ENCODE measurements around the gene HOXB8. TPM values are rescaled to one million over a fixed set of nuclear protein-coding genes. Genes with fewer than 3 reads are reported as not detected.

HOXB8 gene
- total RNA-seq, 6 donors from 2014 or later: 0.23 to 0.27 TPM; not detected in 4

DNA sequence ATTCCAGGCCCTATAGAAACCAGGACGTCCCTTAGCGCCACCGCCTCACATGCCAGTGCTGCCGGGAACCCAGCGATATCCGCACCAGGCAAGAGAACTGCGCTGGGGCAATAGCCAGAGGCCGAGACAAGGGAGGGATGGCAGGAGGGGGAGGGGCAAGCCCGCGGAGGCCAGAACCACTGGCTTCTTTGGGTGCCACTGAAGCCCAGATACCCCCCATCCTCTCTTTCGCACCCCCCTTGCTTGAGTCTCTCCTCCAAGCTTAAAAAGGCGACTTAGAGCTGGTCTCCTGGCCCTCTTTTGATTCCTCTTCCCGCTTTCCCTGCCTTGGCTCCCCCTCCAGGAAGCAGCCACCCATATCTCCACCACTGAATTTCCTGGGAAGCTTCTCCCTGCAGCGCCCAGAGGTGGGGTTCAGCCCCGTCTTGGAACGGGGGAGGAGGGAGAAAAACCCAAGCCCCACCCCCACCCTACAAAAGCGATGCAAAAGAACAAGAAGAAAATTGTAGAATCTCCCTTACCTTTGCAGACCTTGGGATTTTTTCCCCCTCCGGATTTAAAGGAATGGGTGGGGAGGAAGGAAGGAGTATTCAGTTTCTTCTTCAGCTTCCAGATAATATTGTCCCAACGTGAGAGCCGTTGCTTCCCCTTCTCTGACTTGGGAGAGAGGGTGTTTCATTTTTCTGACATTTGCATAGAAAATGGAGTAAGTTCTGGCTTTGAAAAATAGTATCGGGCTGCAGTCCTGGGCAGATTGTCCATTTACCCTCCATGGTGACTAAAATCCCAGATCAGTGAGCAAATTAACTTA is 10.9 kb downstream of the HOXB8 start:
- WGBS, 2 donors: 31 to 42% methylated on average over 21 of the region's 21 CpGs
- no peaks in the 10 kb centered on the region for H3K9me3 ChIP-seq
- peak in 1 of 2 donors; percentile 51 for DNase-seq
- ATAC-seq (ENCODE audit: low FRiP score in 2 of 2): peak in 1 of 2 donors; percentile 35
- TF ChIP-seq POLR2AphosphoS5 (IDR thresholded peaks at IDR 0.05) (no peak), POLR2A (IDR thresholded peaks at IDR 0.05) (no peak), EP300 (IDR thresholded peaks at IDR 0.05) (no peak)
- TF ChIP-seq, protein P1, sequence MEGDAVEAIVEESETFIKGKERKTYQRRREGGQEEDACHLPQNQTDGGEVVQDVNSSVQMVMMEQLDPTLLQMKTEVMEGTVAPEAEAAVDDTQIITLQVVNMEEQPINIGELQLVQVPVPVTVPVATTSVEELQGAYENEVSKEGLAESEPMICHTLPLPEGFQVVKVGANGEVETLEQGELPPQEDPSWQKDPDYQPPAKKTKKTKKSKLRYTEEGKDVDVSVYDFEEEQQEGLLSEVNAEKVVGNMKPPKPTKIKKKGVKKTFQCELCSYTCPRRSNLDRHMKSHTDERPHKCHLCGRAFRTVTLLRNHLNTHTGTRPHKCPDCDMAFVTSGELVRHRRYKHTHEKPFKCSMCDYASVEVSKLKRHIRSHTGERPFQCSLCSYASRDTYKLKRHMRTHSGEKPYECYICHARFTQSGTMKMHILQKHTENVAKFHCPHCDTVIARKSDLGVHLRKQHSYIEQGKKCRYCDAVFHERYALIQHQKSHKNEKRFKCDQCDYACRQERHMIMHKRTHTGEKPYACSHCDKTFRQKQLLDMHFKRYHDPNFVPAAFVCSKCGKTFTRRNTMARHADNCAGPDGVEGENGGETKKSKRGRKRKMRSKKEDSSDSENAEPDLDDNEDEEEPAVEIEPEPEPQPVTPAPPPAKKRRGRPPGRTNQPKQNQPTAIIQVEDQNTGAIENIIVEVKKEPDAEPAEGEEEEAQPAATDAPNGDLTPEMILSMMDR (IDR thresholded peaks at IDR 0.05): no peak
- no peak overlapping the region for H3K27ac ChIP-seq
- H3K27me3 ChIP-seq: peaks cover 0 to 65% (median 30%) of the 10 kb centered on the region in 4 donors
- H3K4me1 ChIP-seq: peaks cover 6 to 12% (median 7%) of the 10 kb centered on the region in 4 donors
- H3K36me3 ChIP-seq: no peaks in the 10 kb centered on the region
- peak overlapping the region in 3 of 4 donors; percentile 1 to 13 (median 4) for H3K4me3 ChIP-seq

DNA sequence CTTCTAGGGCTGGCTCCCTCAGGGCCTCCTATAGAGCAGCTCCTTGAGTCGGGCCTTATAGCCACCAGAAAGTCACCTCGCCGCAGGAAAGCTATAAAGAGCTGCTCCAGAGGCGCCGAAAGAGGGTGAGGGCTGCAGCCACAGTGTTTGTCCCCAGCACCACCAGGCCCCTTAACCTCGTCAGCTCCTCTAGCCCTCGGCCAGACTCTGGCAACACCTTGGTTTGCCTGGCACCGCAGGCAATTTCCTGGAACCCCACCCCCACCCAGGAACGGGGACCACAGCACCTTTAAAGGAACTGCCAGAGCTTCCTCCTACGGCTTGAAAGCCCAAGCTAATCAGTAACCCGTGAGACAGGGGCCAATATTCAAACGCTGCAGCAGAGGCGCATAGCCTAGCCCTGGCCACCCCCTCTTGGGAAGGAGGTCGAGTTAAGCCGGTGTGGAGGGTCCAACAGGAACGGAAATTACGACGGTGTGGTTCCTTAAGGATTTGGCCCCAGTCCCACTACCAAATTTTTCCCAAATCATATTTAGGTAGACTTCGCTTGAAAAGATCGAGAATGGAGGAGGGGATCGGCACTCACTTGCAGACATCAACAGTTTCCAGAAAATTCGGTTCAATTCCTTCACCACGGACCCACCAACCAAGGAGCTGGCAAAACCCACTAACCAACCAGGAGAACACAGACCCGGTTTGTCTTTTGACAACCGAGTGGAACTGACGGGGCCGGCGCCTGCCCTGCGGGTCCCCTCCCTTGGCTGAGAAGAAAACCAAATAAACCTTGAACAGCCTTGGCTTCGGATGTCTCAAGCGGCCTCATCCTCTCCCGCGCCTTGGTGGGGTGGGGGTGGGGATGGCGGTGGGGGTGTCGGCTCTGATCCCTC is 13.3 kb downstream of the HOXB8 start:
- Histone ChIP-seq H3K27me3 (peaks cover 0 to 70% (median 35%) of the 10 kb centered on the region in 4 donors), H3K27ac (no peak overlapping the region), H3K4me3 (peak overlapping the region in 1 of 4 donors; percentile 26), H3K36me3 (no peaks in the 10 kb centered on the region), H3K9me3 (no peaks in the 10 kb centered on the region), H3K4me1 (peaks cover 12 to 25% (median 19%) of the 10 kb centered on the region in 4 donors)
- TF ChIP-seq POLR2AphosphoS5 (IDR thresholded peaks at IDR 0.05) (no peak), EP300 (IDR thresholded peaks at IDR 0.05) (no peak), POLR2A (IDR thresholded peaks at IDR 0.05) (no peak)
- TF ChIP-seq, protein P1 (IDR thresholded peaks at IDR 0.05): no peak
- WGBS, 2 donors: 35 to 42% methylated on average over 28 to 35 of the region's 35 CpGs
- ATAC-seq (ENCODE audit: low FRiP score in 2 of 2) (no peak), DNase-seq (peak in 1 of 2 donors; percentile 73)

DNA sequence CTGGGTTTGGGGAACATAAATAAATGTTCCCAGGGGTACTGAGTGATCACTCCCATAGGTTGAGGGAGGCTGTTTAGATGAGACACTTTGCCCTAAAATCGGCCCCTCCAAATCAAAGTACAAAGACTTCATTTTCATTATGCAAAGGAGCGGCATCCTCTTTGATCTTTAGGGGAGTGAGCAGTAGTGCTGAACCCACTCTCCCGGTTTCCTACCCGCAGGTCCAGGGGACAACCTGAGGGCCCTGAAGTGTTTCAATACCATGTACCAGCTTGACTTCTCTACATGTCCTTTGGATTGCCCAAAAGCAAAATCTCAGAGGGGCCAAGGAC is 13.9 kb downstream of the HOXB8 start:
- WGBS, 2 donors: 33 to 60% methylated on average over 4 of the region's 4 CpGs
- H3K27me3 ChIP-seq: peaks cover 0 to 72% (median 39%) of the 10 kb centered on the region in 4 donors
- no peaks in the 10 kb centered on the region for H3K9me3 ChIP-seq
- H3K4me3 ChIP-seq: no peak overlapping the region
- no peak overlapping the region for H3K27ac ChIP-seq
- ATAC-seq (ENCODE audit: low FRiP score in 2 of 2) (no peak), DNase-seq (no peak)
- peaks cover 13 to 31% (median 24%) of the 10 kb centered on the region in 4 donors for H3K4me1 ChIP-seq
- no peaks in the 10 kb centered on the region for H3K36me3 ChIP-seq
- TF ChIP-seq, protein P1 (IDR thresholded peaks at IDR 0.05): no peak
- TF ChIP-seq POLR2A (IDR thresholded peaks at IDR 0.05) (no peak), EP300 (IDR thresholded peaks at IDR 0.05) (no peak), POLR2AphosphoS5 (IDR thresholded peaks at IDR 0.05) (no peak)

DNA sequence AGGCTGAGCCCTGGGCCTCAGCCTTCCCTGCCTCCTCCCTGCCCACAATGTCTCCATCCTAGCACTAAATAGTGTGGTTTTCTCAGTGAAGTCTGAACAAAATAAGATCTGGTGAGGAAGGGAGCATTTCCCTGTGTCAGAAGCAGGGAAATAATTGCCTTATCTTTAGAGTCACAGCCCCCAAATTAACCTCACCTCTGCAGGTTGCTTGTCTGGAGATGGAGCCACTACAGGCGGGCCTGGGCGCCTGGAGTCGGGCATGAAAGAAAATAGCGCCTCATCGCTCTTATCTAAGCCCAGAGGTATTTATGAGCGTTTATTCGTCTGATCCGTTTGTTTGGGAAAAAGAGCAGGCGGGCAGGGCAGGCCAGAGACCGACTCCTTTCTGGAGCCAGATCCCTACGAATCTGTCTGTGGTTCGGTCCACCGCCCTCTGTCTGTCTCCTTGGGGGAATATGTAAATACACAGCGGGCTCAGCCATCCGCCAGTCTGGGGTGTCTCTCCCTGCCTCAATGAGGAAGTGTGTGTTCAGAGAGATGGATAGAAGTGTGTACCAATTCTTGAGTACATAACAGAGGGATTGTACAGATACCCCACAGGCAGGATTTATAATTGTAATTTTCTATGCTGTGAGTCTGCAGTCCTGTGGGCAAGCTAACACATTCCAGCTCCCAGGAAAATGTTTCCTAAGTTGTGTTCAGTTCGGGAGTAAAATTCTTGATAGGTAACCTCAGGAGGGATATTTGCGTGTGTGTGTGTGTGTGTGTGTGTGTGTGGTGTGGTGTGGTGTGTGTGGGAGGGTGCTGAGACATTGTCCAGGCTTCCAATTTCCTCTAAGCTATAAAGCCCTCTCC is 14.6 kb downstream of the HOXB8 start:
- ATAC-seq (ENCODE audit: low FRiP score in 2 of 2) (no peak), DNase-seq (no peak)
- no peak overlapping the region for H3K4me3 ChIP-seq
- TF ChIP-seq POLR2A (IDR thresholded peaks at IDR 0.05) (no peak), EP300 (IDR thresholded peaks at IDR 0.05) (no peak), POLR2AphosphoS5 (IDR thresholded peaks at IDR 0.05) (no peak)
- TF ChIP-seq, protein P1 (IDR thresholded peaks at IDR 0.05): no peak
- WGBS, 2 donors: 49 to 64% methylated on average over 17 of the region's 17 CpGs
- H3K9me3 ChIP-seq: no peaks in the 10 kb centered on the region
- H3K27me3 ChIP-seq: peaks cover 0 to 71% (median 38%) of the 10 kb centered on the region in 4 donors
- H3K36me3 ChIP-seq: no peaks in the 10 kb centered on the region
- peaks cover 18 to 35% (median 29%) of the 10 kb centered on the region in 4 donors for H3K4me1 ChIP-seq
- H3K27ac ChIP-seq: no peak overlapping the region

Measured in upper lobe of left lung (tissue), 6 donors.